ENCODE data around the gene DNAJC4. TPM values are rescaled to one million over a fixed set of nuclear protein-coding genes. Genes with fewer than 3 reads are reported as not detected.

Gene DNAJC4
- polyA plus RNA-seq, 3 donors = 25.5 to 78.9 (median 32.5) TPM

GRCh38 chr11:64225608-64226506, 4.5 kb upstream of the DNAJC4 start, which contains the start of the genes NUDT22 and TRPT1:
Gene NUDT22 (plus strand): TSS chr11:64226274. CDS start chr11:64226653, 379 bp downstream.
Gene TRPT1 (minus strand): TSS chr11:64226186. CDS start chr11:64225860, 326 bp downstream.
- H3K27ac Mint-ChIP-seq = peak within 1 kb of the TSS; percentile 77 to 95 (median 88)
- TF ChIP-seq CTCF (IDR thresholded peaks at IDR 0.05) = peak; percentile 31
- Histone ChIP-seq H3K4me1 (ENCODE audit: control insufficient read depth in 1 of 2, insufficient read depth in 2 of 2, low read length in 2 of 2) (peaks cover 40 to 58% of the 10 kb centered on the region in 2 donors), H3K4me3 (replicated peaks in 1 of 3; ENCODE audit: low read depth in 2 of 3, low read length in 3 of 3) (peak within 1 kb of the TSS; percentile 65 to 97 (median 96)), H3K27me3 (ENCODE audit: control insufficient read depth in 2 of 2, insufficient read depth in 2 of 2, low read length in 2 of 2) (no peaks in the 10 kb centered on the region), H2AFZ (ENCODE audit: insufficient read depth, low read depth, low read length, poor library complexity, severe bottlenecking) (peak within 1 kb of the TSS; percentile 83), H3K9me3 (replicated peaks in 1 of 2; ENCODE audit: control insufficient read depth in 1 of 2, insufficient read depth in 1 of 2, low read length in 2 of 2) (no peaks in the 10 kb centered on the region), H3K9ac (ENCODE audit: insufficient read depth, low read length, poor library complexity, severe bottlenecking) (peak within 1 kb of the TSS; percentile 84), H3K79me2 (ENCODE audit: insufficient read depth, low read length) (peaks cover 38% of the 10 kb centered on the region), H3K4me2 (replicated peaks; ENCODE audit: extremely low read depth, low read length, poor library complexity, severe bottlenecking) (peak within 1 kb of the TSS; percentile 98), H3K27ac (ENCODE audit: low read depth in 1 of 2, low read length in 2 of 2) (peak within 1 kb of the TSS; percentile 78 to 92), H4K20me1 (ENCODE audit: insufficient read depth, low read length) (peaks cover 39% of the 10 kb centered on the region), H3K36me3 (replicated peaks in 1 of 2; ENCODE audit: control insufficient read depth in 1 of 2, insufficient read depth in 2 of 2, low read length in 2 of 2) (peaks cover 29 to 31% of the 10 kb centered on the region in 2 donors)
- peaks cover 42% of the 10 kb centered on the region for H3K4me1 Mint-ChIP-seq
- intact Hi-C loops (cut with micrococcal nuclease) = loop anchor here in 1 of 2 donors (1.0 to 2.0 kb wide), 2 partner anchors 15 to 19 kb away; partner anchors contain the start of gene FKBP2
- H3K36me3 Mint-ChIP-seq = peaks cover 21 to 43% of the 10 kb centered on the region in 2 donors
- peak; percentile 80 to 86 (median 81) for DNase-seq
- no peaks in the 10 kb centered on the region for H3K9me3 Mint-ChIP-seq
- peak within 1 kb of the TSS; percentile 81 to 89 for H3K4me3 Mint-ChIP-seq
- WGBS (ENCODE audit: insufficient coverage) = under 1% methylated on average over 48 of the region's 54 CpGs
- H3K27me3 Mint-ChIP-seq (ENCODE audit: low read depth in 3 of 3) = peaks cover 0 to 1% (median 0%) of the 10 kb centered on the region in 3 donors

- Histone ChIP-seq H3K4me3 (replicated peaks in 1 of 3; ENCODE audit: low read depth in 2 of 3, low read length in 3 of 3) (peak overlapping the region; percentile 65 to 97 (median 96)), H3K36me3 (replicated peaks in 1 of 2; ENCODE audit: control insufficient read depth in 1 of 2, insufficient read depth in 2 of 2, low read length in 2 of 2) (peaks cover 23 to 24% of the 10 kb centered on the region in 2 donors), H3K27me3 (ENCODE audit: control insufficient read depth in 2 of 2, insufficient read depth in 2 of 2, low read length in 2 of 2) (no peaks in the 10 kb centered on the region), H3K79me2 (ENCODE audit: insufficient read depth, low read length) (peaks cover 38% of the 10 kb centered on the region), H3K9me3 (replicated peaks in 1 of 2; ENCODE audit: control insufficient read depth in 1 of 2, insufficient read depth in 1 of 2, low read length in 2 of 2) (no peaks in the 10 kb centered on the region), H4K20me1 (ENCODE audit: insufficient read depth, low read length) (peaks cover 33% of the 10 kb centered on the region), H2AFZ (ENCODE audit: insufficient read depth, low read depth, low read length, poor library complexity, severe bottlenecking) (peak overlapping the region; percentile 83), H3K4me1 (ENCODE audit: control insufficient read depth in 1 of 2, insufficient read depth in 2 of 2, low read length in 2 of 2) (peaks cover 47 to 65% of the 10 kb centered on the region in 2 donors), H3K27ac (ENCODE audit: low read depth in 1 of 2, low read length in 2 of 2) (peak overlapping the region; percentile 78 to 92), H3K4me2 (replicated peaks; ENCODE audit: extremely low read depth, low read length, poor library complexity, severe bottlenecking) (peak overlapping the region; percentile 98), H3K9ac (ENCODE audit: insufficient read depth, low read length, poor library complexity, severe bottlenecking) (peak overlapping the region; percentile 84)
- peak overlapping the region; percentile 77 to 91 (median 88) for H3K27ac Mint-ChIP-seq
- H3K4me1 Mint-ChIP-seq = peaks cover 49% of the 10 kb centered on the region
- DNase-seq = peak; percentile 64 to 71 (median 68)
- no peak for TF ChIP-seq CTCF (IDR thresholded peaks at IDR 0.05)
- H3K27me3 Mint-ChIP-seq (ENCODE audit: low read depth in 3 of 3) = peaks cover 0 to 1% (median 0%) of the 10 kb centered on the region in 3 donors
- under 1% methylated on average over 26 of the region's 26 CpGs for WGBS (ENCODE audit: insufficient coverage)
- H3K4me3 Mint-ChIP-seq = peak overlapping the region; percentile 81 to 89
- H3K36me3 Mint-ChIP-seq = peaks cover 15 to 36% of the 10 kb centered on the region in 2 donors
- intact Hi-C loops (cut with micrococcal nuclease) = loop anchor here in 1 of 2 donors (1.0 to 2.0 kb wide), 2 partner anchors 14 to 19 kb away; partner anchors contain the start of gene FKBP2
- no peaks in the 10 kb centered on the region for H3K9me3 Mint-ChIP-seq
Measured at GRCh38 chr11:64226507-64227051, 3.8 kb upstream of the DNAJC4 start.
